PC-9 (cell line): ENCODE results near the gene ATP13A2. TPM values are rescaled to one million over a fixed set of nuclear protein-coding genes. Genes with fewer than 3 reads are reported as not detected.
A peak's percentile ranks its signal among the peaks of the same experiment; 100 is the strongest.

Experiments used
- BruUV-seq: library from RNA; stranded (reverse); fragments of 400-500 nt; replicated peaks from 2 replicates; lab custom pipeline; 2021; lab: Mats Ljungman, UMichigan
- CTCF ChIA-PET: fragments of 300-600 bp; sonication (Branson Sonifier 250); formaldehyde crosslinking; loops from one replicate; lab custom pipeline; 2022; ENCODE audit warnings: antibody characterized with exemption; lab: Charles Lee
- POLR2A ChIA-PET: fragments of 300-600 bp; sonication (Branson Sonifier 250); formaldehyde crosslinking; loops from one replicate; lab custom pipeline; 2022; ENCODE audit warnings: antibody characterized with exemption; ENCODE audit not compliant: unreplicated experiment; lab: Charles Lee
- DNase-seq, 2 experiments: peaks; one replicate each; pipeline versions ENCODE4 v3.0.0 to v3.0.0-alpha.2; 2015 to 2022; ENCODE audit warnings: mixed read lengths in 1 of 2
- H2AFZ ChIP-seq: fragments of 200-600 bp; sonication (generic); 2 replicates; pipeline ENCODE4 v1.8.1; 2017; ENCODE audit warnings: antibody characterized with exemption
- H3F3A ChIP-seq: fragments of 200-600 bp; sonication (generic); 2 replicates; pipeline ENCODE4 v1.8.1; 2017; ENCODE audit warnings: antibody characterized with exemption, mild to moderate bottlenecking, low read depth; ENCODE audit not compliant: insufficient read depth
- H3K27ac ChIP-seq: fragments of 200-600 bp; sonication (generic); 2 replicates; pipeline ENCODE4 v1.6.1; 2016; ENCODE audit warnings: mixed run types
- H3K27me3 ChIP-seq: fragments of 200-600 bp; sonication (generic); 2 replicates; pipeline ENCODE4 v1.6.1; 2016; ENCODE audit warnings: low read depth, mixed run types; ENCODE audit not compliant: insufficient read depth
- H3K36me3 ChIP-seq: fragments of 200-600 bp; sonication (generic); 2 replicates; pipeline ENCODE4 v1.6.1; 2016; ENCODE audit warnings: low read depth, mixed run types
- H3K4me1 ChIP-seq: fragments of 200-600 bp; sonication (generic); replicated peaks from 2 replicates; pipeline ENCODE4 v1.6.1; 2016; ENCODE audit warnings: mixed run types; ENCODE audit not compliant: insufficient read depth
- H3K4me2 ChIP-seq: fragments of 200-600 bp; sonication (generic); 2 replicates; pipeline ENCODE4 v1.6.1; 2017; ENCODE audit warnings: mixed run types
- H3K4me3 ChIP-seq: fragments of 200-600 bp; sonication (generic); 2 replicates; pipeline ENCODE4 v1.6.1; 2016; ENCODE audit warnings: mixed run types
- H3K79me2 ChIP-seq: fragments of 200-600 bp; sonication (generic); 2 replicates; pipeline ENCODE4 v1.6.1; 2017; ENCODE audit warnings: low read depth, mixed run types
- H3K9me2 ChIP-seq: fragments of 200-600 bp; sonication (generic); 2 replicates; pipeline ENCODE4 v1.8.1; 2017; ENCODE audit warnings: mild to moderate bottlenecking; ENCODE audit not compliant: insufficient read depth
- H3K9me3 ChIP-seq: fragments of 200-600 bp; sonication (generic); 2 replicates; pipeline ENCODE4 v1.8.1; 2016; ENCODE audit warnings: low read depth; ENCODE audit not compliant: insufficient read depth
- H4K20me1 ChIP-seq: fragments of 200-600 bp; sonication (generic); 2 replicates; pipeline ENCODE4 v1.8.1; 2017; ENCODE audit not compliant: insufficient read depth
- CTCF ChIP-seq: fragments of 200-600 bp; sonication (generic); conservative IDR thresholded peaks from 2 replicates; pipeline ENCODE4 v1.6.1; 2017; ENCODE audit warnings: mixed run types, antibody characterized with exemption, mild to moderate bottlenecking, moderate library complexity
- EZH2 ChIP-seq: fragments of 200-600 bp; sonication (generic); IDR thresholded peaks from 2 replicates; pipeline ENCODE4 v1.8.0; 2017; ENCODE audit warnings: antibody characterized with exemption, low read depth
- intact Hi-C: fragments of 100-400 bp; cut with micrococcal nuclease; formaldehyde crosslinking; loops from one replicate; pipeline ENCODE4 v1.10.0; 2022; ENCODE audit not compliant: unreplicated experiment
- total RNA-seq: library from RNA; stranded (reverse); gene quantifications from 2 replicates; pipeline ENCODE4 v1.2.3, GENCODE V29; 2021

ATP13A2 gene
- total RNA-seq, 1 experiment from 2014 or later: 39.9 TPM

GRCh38 chr1:17009706-17010105 is 2.0 kb downstream of the ATP13A2 start:
- no peaks in the 10 kb centered on the region; the same call in 1 of the 2 replicates for H3K79me2 ChIP-seq
- H3K4me1 ChIP-seq: no peaks in the 10 kb centered on the region
- no peaks in the 10 kb centered on the region for H3K9me3 ChIP-seq
- H3K27ac ChIP-seq: no peak overlapping the region
- CTCF ChIA-PET: no interaction called here
- H3K9me2 ChIP-seq: no peaks in the 10 kb centered on the region
- TF ChIP-seq EZH2 (no peak), CTCF (no peak)
- no peaks in the 10 kb centered on the region for H3K27me3 ChIP-seq
- intact Hi-C loops: loop anchor here (2.0 kb wide), 1 partner anchor 49 kb away; no protein-coding TSS in a partner anchor
- H3K36me3 ChIP-seq: no peaks in the 10 kb centered on the region
- no peaks in the 10 kb centered on the region for H4K20me1 ChIP-seq
- no peak overlapping the region for H3K4me3 ChIP-seq
- H3K4me2 ChIP-seq: no peak overlapping the region
- POLR2A ChIA-PET: interaction anchor here (0.6 kb wide), 1 partner anchor 1205 kb away, joined by 13 read pairs; no protein-coding TSS in a partner anchor
- DNase-seq: peak in 1 of 2 experiments; percentile 68
- no peaks in the 10 kb centered on the region for H3F3A ChIP-seq
- no peak overlapping the region for H2AFZ ChIP-seq
- BruUV-seq: no TSS peak

GRCh38 chr1:17008208-17008855 is 3.4 kb downstream of the ATP13A2 start:
- no TSS peak for BruUV-seq

GRCh38 chr1:17007121-17007520 is 4.6 kb downstream of the ATP13A2 start:
- Histone ChIP-seq H3K27me3 (no peaks in the 10 kb centered on the region), H3K4me1 (0 out of 2 replicates have a peak, but pooled peaks cover 4% of the 10 kb centered on the region), H3K79me2 (no peaks in the 10 kb centered on the region; the same call in 1 of the 2 replicates), H3K9me3 (no peaks in the 10 kb centered on the region), H4K20me1 (no peaks in the 10 kb centered on the region), H3F3A (peaks cover 16% of the 10 kb centered on the region), H3K36me3 (no peaks in the 10 kb centered on the region), H3K4me2 (no peak overlapping the region), H3K27ac (no peak overlapping the region), H3K4me3 (no peak overlapping the region), H2AFZ (no peak overlapping the region), H3K9me2 (no peaks in the 10 kb centered on the region)
- no TSS peak for BruUV-seq
- DNase-seq: no peak
- intact Hi-C loops: no loop called here
- CTCF ChIA-PET: no interaction called here
- TF ChIP-seq CTCF (no peak), EZH2 (no peak)
- POLR2A ChIA-PET: no interaction called here

More at GRCh38 chr1:17008208-17008855, 3.4 kb downstream of the ATP13A2 start:
- Histone ChIP-seq H3K4me1 (0 out of 2 replicates have a peak, but pooled peaks cover 4% of the 10 kb centered on the region), H3K79me2 (no peaks in the 10 kb centered on the region; the same call in 1 of the 2 replicates), H3K27ac (no peak overlapping the region), H2AFZ (no peak overlapping the region), H3F3A (peaks cover 11% of the 10 kb centered on the region), H3K4me3 (no peak overlapping the region), H3K9me2 (no peaks in the 10 kb centered on the region), H3K4me2 (no peak overlapping the region), H3K27me3 (no peaks in the 10 kb centered on the region), H4K20me1 (no peaks in the 10 kb centered on the region), H3K36me3 (no peaks in the 10 kb centered on the region), H3K9me3 (no peaks in the 10 kb centered on the region)
- ChIA-PET CTCF (interaction anchor here (0.6 kb wide), 1 partner anchor 412 kb away, joined by 4 read pairs; no protein-coding TSS in a partner anchor), POLR2A (no interaction called here)
- DNase-seq: no peak
- TF ChIP-seq EZH2 (no peak), CTCF (no peak)
- intact Hi-C loops: no loop called here
